ENCODE data around the gene PCDHA11.
A peak's percentile ranks its signal among the peaks of the same experiment; 100 is the strongest.
"Not testable (repeated sequence)": the region's sequence is repeated elsewhere in the genome, so short reads cannot be mapped to it uniquely, and the experiment has no call there.

PCDHA11 gene

GRCh38 chr5:140823475-140823874 is 45.3 kb upstream of the PCDHA11 start:
- H3K27ac ChIP-seq (ENCODE audit: low read depth, low read length) = no peak overlapping the region
- no CpG with 5 or more reads among the region's 38 CpGs for WGBS (ENCODE audit: extremely low coverage, insufficient coverage, insufficient read length)

GRCh38 chr5:140827704-140828361 is 40.9 kb upstream of the PCDHA11 start, which contains the start of gene PCDHA6:
Gene PCDHA6 (plus strand): TSS chr5:140827960. CDS start chr5:140828092, 132 bp downstream.
- Histone ChIP-seq H3K79me1 (ENCODE audit: low read length) (no peaks in the 10 kb centered on the region), H4K91ac (ENCODE audit: low read depth, low read length) (peak within 1 kb of the TSS; percentile 28), H2BK120ac (ENCODE audit: insufficient read depth, low read length, poor library complexity) (no peak within 1 kb of the TSS), H3K9me3 (ENCODE audit: insufficient read depth, low read depth, low read length) (peaks cover 3% of the 10 kb centered on the region), H3K4ac (ENCODE audit: low read depth, low read length) (no peak within 1 kb of the TSS), H3K9ac (ENCODE audit: low read length) (no peak within 1 kb of the TSS), H3K14ac (ENCODE audit: low read length) (peak within 1 kb of the TSS; percentile 72), H3K23ac (ENCODE audit: low read length) (no peak within 1 kb of the TSS), H2AFZ (ENCODE audit: insufficient read depth, low read length, poor library complexity) (peak within 1 kb of the TSS; percentile 60), H2AK5ac (ENCODE audit: low read length) (no peak within 1 kb of the TSS), H3K4me3 (ENCODE audit: low read depth, low read length) (peak within 1 kb of the TSS; percentile 75), H3K4me1 (ENCODE audit: control insufficient read depth in 1 of 2, insufficient read depth in 2 of 2, low read length in 2 of 2) (no peaks in the 10 kb centered on the region), H3K18ac (ENCODE audit: low read length) (peak within 1 kb of the TSS; percentile 82), H2BK12ac (ENCODE audit: low read length) (no peak within 1 kb of the TSS), H2BK5ac (ENCODE audit: low read depth, low read length, poor library complexity) (no peak within 1 kb of the TSS), H4K12ac (ENCODE audit: low read depth, low read length) (peak within 1 kb of the TSS; percentile 51), H3K36me3 (ENCODE audit: control insufficient read depth in 1 of 2, insufficient read depth in 2 of 2, low read length in 2 of 2) (peaks cover 8 to 9% of the 10 kb centered on the region in 2 experiments), H3K4me2 (ENCODE audit: low read length) (peak within 1 kb of the TSS; percentile 39), H3K27me3 (ENCODE audit: insufficient read depth, low read length) (no peaks in the 10 kb centered on the region), H4K8ac (ENCODE audit: low read depth, low read length) (no peak within 1 kb of the TSS), H3K27ac (ENCODE audit: low read depth, low read length) (no peak within 1 kb of the TSS), H3K79me2 (ENCODE audit: control insufficient read depth, insufficient read depth, low read length, poor library complexity) (no peaks in the 10 kb centered on the region)
- no CpG with 5 or more reads among the region's 27 CpGs for WGBS (ENCODE audit: extremely low coverage, insufficient coverage, insufficient read length)
- DNase-seq = no peak

More at GRCh38 chr5:140823475-140823874, 45.3 kb upstream of the PCDHA11 start:
- no peak overlapping the region for H3K4me2 ChIP-seq (ENCODE audit: low read length)
- H3K36me3 ChIP-seq (ENCODE audit: control insufficient read depth in 1 of 2, insufficient read depth in 2 of 2, low read length in 2 of 2) = peaks cover 7 to 8% of the 10 kb centered on the region in 2 experiments
- no peak overlapping the region for H3K14ac ChIP-seq (ENCODE audit: low read length)
- no peak overlapping the region for H3K4ac ChIP-seq (ENCODE audit: low read depth, low read length)
- no peaks in the 10 kb centered on the region for H3K27me3 ChIP-seq (ENCODE audit: insufficient read depth, low read length)
- H3K4me1 ChIP-seq (ENCODE audit: control insufficient read depth in 1 of 2, insufficient read depth in 2 of 2, low read length in 2 of 2) = no peaks in the 10 kb centered on the region
- no peak overlapping the region for H2AFZ ChIP-seq (ENCODE audit: insufficient read depth, low read length, poor library complexity)
- H2BK12ac ChIP-seq (ENCODE audit: low read length) = no peak overlapping the region
- no peak overlapping the region for H4K8ac ChIP-seq (ENCODE audit: low read depth, low read length)
- no peak overlapping the region for H3K4me3 ChIP-seq (ENCODE audit: low read depth, low read length)
- H3K23ac ChIP-seq (ENCODE audit: low read length) = no peak overlapping the region
- no peak overlapping the region for H2BK120ac ChIP-seq (ENCODE audit: insufficient read depth, low read length, poor library complexity)
- peaks cover 3% of the 10 kb centered on the region for H3K9me3 ChIP-seq (ENCODE audit: insufficient read depth, low read depth, low read length)
- no peak overlapping the region for H4K91ac ChIP-seq (ENCODE audit: low read depth, low read length)
- H3K79me1 ChIP-seq (ENCODE audit: low read length) = no peaks in the 10 kb centered on the region
- no peak overlapping the region for H2AK5ac ChIP-seq (ENCODE audit: low read length)
- no peak overlapping the region for H3K9ac ChIP-seq (ENCODE audit: low read length)
- H2BK5ac ChIP-seq (ENCODE audit: low read depth, low read length, poor library complexity) = no peak overlapping the region
- no peak for DNase-seq
- no peak overlapping the region for H4K12ac ChIP-seq (ENCODE audit: low read depth, low read length)
- no peaks in the 10 kb centered on the region for H3K79me2 ChIP-seq (ENCODE audit: control insufficient read depth, insufficient read depth, low read length, poor library complexity)
- H3K18ac ChIP-seq (ENCODE audit: low read length) = no peak overlapping the region

- no peak overlapping the region for H4K8ac ChIP-seq (ENCODE audit: low read depth, low read length)
- H3K4me3 ChIP-seq (ENCODE audit: low read depth, low read length) = peak overlapping the region; percentile 75
- H2BK5ac ChIP-seq (ENCODE audit: low read depth, low read length, poor library complexity) = no peak overlapping the region
- peaks cover 7 to 8% of the 10 kb centered on the region in 2 experiments for H3K36me3 ChIP-seq (ENCODE audit: control insufficient read depth in 1 of 2, insufficient read depth in 2 of 2, low read length in 2 of 2)
- no peak overlapping the region for H3K18ac ChIP-seq (ENCODE audit: low read length)
- no peak overlapping the region for H2AFZ ChIP-seq (ENCODE audit: insufficient read depth, low read length, poor library complexity)
- H3K79me2 ChIP-seq (ENCODE audit: control insufficient read depth, insufficient read depth, low read length, poor library complexity) = no peaks in the 10 kb centered on the region
- H3K23ac ChIP-seq (ENCODE audit: low read length) = no peak overlapping the region
- no peaks in the 10 kb centered on the region for H3K4me1 ChIP-seq (ENCODE audit: control insufficient read depth in 1 of 2, insufficient read depth in 2 of 2, low read length in 2 of 2)
- no peak overlapping the region for H3K4ac ChIP-seq (ENCODE audit: low read depth, low read length)
- no peak overlapping the region for H3K9ac ChIP-seq (ENCODE audit: low read length)
- no peak overlapping the region for H3K14ac ChIP-seq (ENCODE audit: low read length)
- peak overlapping the region; percentile 39 for H3K4me2 ChIP-seq (ENCODE audit: low read length)
- peaks cover 2% of the 10 kb centered on the region for H3K9me3 ChIP-seq (ENCODE audit: insufficient read depth, low read depth, low read length)
- H2AK5ac ChIP-seq (ENCODE audit: low read length) = no peak overlapping the region
- H4K12ac ChIP-seq (ENCODE audit: low read depth, low read length) = no peak overlapping the region
- DNase-seq = no peak
- H3K27ac ChIP-seq (ENCODE audit: low read depth, low read length) = no peak overlapping the region
- no peaks in the 10 kb centered on the region for H3K27me3 ChIP-seq (ENCODE audit: insufficient read depth, low read length)
- no peaks in the 10 kb centered on the region for H3K79me1 ChIP-seq (ENCODE audit: low read length)
- no peak overlapping the region for H4K91ac ChIP-seq (ENCODE audit: low read depth, low read length)
- WGBS (ENCODE audit: extremely low coverage, insufficient coverage, insufficient read length) = no CpG with 5 or more reads among the region's 18 CpGs
- no peak overlapping the region for H2BK120ac ChIP-seq (ENCODE audit: insufficient read depth, low read length, poor library complexity)
- no peak overlapping the region for H2BK12ac ChIP-seq (ENCODE audit: low read length)
These were observed 40.4 kb upstream of the PCDHA11 start for GRCh38 chr5:140828362-140828737.

GRCh38 chr5:140829511-140830501 is 39.0 kb upstream of the PCDHA11 start:
- no CpG with 5 or more reads among the region's 106 CpGs for WGBS (ENCODE audit: extremely low coverage, insufficient coverage, insufficient read length)
- not testable (repeated sequence) for H2BK5ac ChIP-seq (ENCODE audit: low read depth, low read length, poor library complexity); H2AK5ac ChIP-seq (ENCODE audit: low read length); H3K4me3 ChIP-seq (ENCODE audit: low read depth, low read length); H3K36me3 ChIP-seq (ENCODE audit: control insufficient read depth in 1 of 2, insufficient read depth in 2 of 2, low read length in 2 of 2); H3K18ac ChIP-seq (ENCODE audit: low read length); H3K27me3 ChIP-seq (ENCODE audit: insufficient read depth, low read length); H3K4me1 ChIP-seq (ENCODE audit: control insufficient read depth in 1 of 2, insufficient read depth in 2 of 2, low read length in 2 of 2); DNase-seq; H3K23ac ChIP-seq (ENCODE audit: low read length); H4K91ac ChIP-seq (ENCODE audit: low read depth, low read length); H4K8ac ChIP-seq (ENCODE audit: low read depth, low read length); H4K12ac ChIP-seq (ENCODE audit: low read depth, low read length); H3K79me1 ChIP-seq (ENCODE audit: low read length); H3K14ac ChIP-seq (ENCODE audit: low read length); H3K4me2 ChIP-seq (ENCODE audit: low read length); H3K4ac ChIP-seq (ENCODE audit: low read depth, low read length); H3K9me3 ChIP-seq (ENCODE audit: insufficient read depth, low read depth, low read length); H3K9ac ChIP-seq (ENCODE audit: low read length); H2AFZ ChIP-seq (ENCODE audit: insufficient read depth, low read length, poor library complexity); H3K79me2 ChIP-seq (ENCODE audit: control insufficient read depth, insufficient read depth, low read length, poor library complexity); H3K27ac ChIP-seq (ENCODE audit: low read depth, low read length); H2BK12ac ChIP-seq (ENCODE audit: low read length); H2BK120ac ChIP-seq (ENCODE audit: insufficient read depth, low read length, poor library complexity)

Measured in trophoblast cell (in vitro differentiated cells and primary cell).